Mammary epithelial cell (primary cell): ENCODE results near the gene RABAC1.

Experiments used
- CTCF ChIP-seq, 2 donors: IDR thresholded peaks in 1 of 2; conservative IDR thresholded peaks in 1 of 2; 2 replicates each; pipeline ENCODE4 v1.5.1; 2011 to 2012; ENCODE audit warnings: inconsistent platforms in 2 of 2, low read length in 2 of 2, mild to moderate bottlenecking in 2 of 2, control low read depth in 1 of 2, low read depth in 1 of 2; ENCODE audit not compliant: insufficient read depth in 1 of 2; ENCODE audit errors: extremely low read depth in 1 of 2
- EZH2 ChIP-seq: IDR thresholded peaks from 2 replicates; pipeline ENCODE4 v1.6.1; 2012; ENCODE audit warnings: low read length, inconsistent platforms, borderline replicate concordance

DNA sequence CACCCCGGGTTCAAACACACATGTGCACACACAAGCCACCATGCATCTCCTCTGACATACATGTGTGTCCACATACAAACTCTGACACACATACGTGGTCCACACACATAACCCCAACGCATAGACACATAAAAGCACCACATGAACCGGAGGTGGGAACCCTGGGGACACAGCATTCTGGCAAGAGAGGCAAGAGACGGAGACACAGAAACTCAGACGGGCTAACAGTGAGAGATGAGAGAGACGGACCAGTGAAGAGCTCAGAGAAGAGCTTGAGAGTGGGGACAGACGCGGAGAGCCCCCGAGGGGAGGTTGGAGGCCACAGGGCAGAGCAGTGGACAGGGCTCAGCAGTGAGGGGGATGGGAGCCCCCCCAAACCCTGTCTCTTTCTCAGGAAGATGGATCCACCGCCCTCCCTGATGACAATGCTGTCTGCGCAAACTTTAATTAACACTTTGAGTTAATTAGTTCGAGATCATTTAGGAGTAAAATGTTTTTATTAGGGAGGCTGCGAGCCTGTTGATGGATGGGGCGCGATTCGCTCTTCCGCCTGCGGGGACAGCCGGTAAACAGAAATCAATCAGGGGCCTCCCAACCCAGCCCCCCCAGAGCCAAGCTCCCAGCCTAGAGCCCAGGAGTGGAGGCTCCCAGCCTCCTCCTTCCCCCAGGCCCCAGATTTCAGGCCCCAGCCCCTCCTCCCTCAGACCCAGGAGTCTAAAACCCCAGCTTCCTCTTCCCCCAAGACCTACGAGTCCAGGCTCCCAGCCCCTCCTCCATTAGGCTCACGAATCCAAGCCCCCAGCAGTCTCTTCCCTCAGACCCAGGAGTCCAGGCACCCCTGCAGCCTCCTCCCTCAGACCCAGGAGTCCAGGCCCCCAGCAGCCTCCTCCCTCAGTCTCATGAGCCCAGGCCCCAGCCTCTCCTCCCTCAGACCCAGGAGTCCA is 21.3 kb downstream of the RABAC1 start:
- TF ChIP-seq CTCF (conservative IDR thresholded peaks at IDR 0.05 in 1 of 2, IDR thresholded peaks at IDR 0.05 in 1 of 2; ENCODE audit: extremely low read depth in 1 of 2, insufficient read depth in 1 of 2, low read depth in 1 of 2, low read length in 2 of 2) = no peak
- TF ChIP-seq EZH2 = no peak
